Measurements from ENCODE around the gene ABCA2.

- TF ChIP-seq CTCF (IDR thresholded peaks at IDR 0.05; ENCODE audit: low read length), result no peak
- TF ChIP-seq EZH2 (IDR thresholded peaks at IDR 0.05; ENCODE audit: borderline replicate concordance, low read length), result no peak
Observed at GRCh38 chr9:136994180-136994887, 33.7 kb downstream of the ABCA2 start.
